Left lung (tissue), 10 donors: ENCODE measurements around the gene CA12. TPM values are rescaled to one million over a fixed set of nuclear protein-coding genes. Genes with fewer than 3 reads are reported as not detected.
"Not testable (repeated sequence)": the region's sequence is repeated elsewhere in the genome, so short reads cannot be mapped to it uniquely, and the experiment has no call there.

Source experiments
- ATAC-seq: fragments of 200-7000 bp; cut with Tn5 transposase; one replicate; pipeline ENCODE4 v1.9.1; 2020; ENCODE audit warnings: moderate library complexity
- DNase-seq, 4 donors: peaks; one replicate each; pipeline ENCODE4 v3.0.0-alpha.2; 2013 to 2020
- H3K27ac ChIP-seq, 2 donors: fragments of 200-600 bp; sonication (generic) in 1 of 2; one replicate each; pipeline versions ENCODE4 v1.5.0 to v1.8.0; 2020 to 2021
- H3K27me3 ChIP-seq, 2 donors: fragments of 200-600 bp; sonication (generic) in 1 of 2; one replicate each; pipeline versions ENCODE4 v1.5.0 to v1.8.0; 2020 to 2021
- H3K36me3 ChIP-seq, 2 donors: fragments of 200-600 bp; sonication (generic) in 1 of 2; one replicate each; pipeline versions ENCODE4 v1.5.0 to v1.8.0; 2020 to 2021
- H3K4me1 ChIP-seq, 2 donors: fragments of 200-600 bp; one replicate each; pipeline ENCODE4 v1.8.0; 2021
- H3K4me3 ChIP-seq, 2 donors: fragments of 200-600 bp; sonication (generic) in 1 of 2; one replicate each; pipeline versions ENCODE4 v1.5.0 to v1.8.0; 2020 to 2021; ENCODE audit warnings: mild to moderate bottlenecking in 1 of 2
- H3K9me3 ChIP-seq, 2 donors: fragments of 200-600 bp; sonication (generic) in 1 of 2; one replicate each; pipeline versions ENCODE4 v1.5.0 to v1.8.0; 2020 to 2021
- intact Hi-C, 2 donors: fragments of 100-400 bp; cut with DNase I; formaldehyde crosslinking; loops; one replicate each; pipeline versions ENCODE4 v1.11.2 to v1.14.2; 2022
- polyA plus RNA-seq, 6 donors: library from polyadenylated mRNA; unstranded; fragments of 120-200 nt; gene quantifications; one replicate each; pipeline ENCODE4 v1.2.1, GENCODE V29; 2013; ENCODE audit not compliant: insufficient read length in 6 of 6
- total RNA-seq, 2 donors: library from RNA; stranded (reverse); fragmentation: NEBNext Ultra II Directional; extraction: Animal tissue kit (Norgen Biotek cat#: 25700); gene quantifications; one replicate each; pipeline ENCODE4 v1.2.1, GENCODE V29; 2021
- TF ChIP-seq, protein P1 (sequence below), 2 donors: fragments of 200-600 bp; sonication (generic) in 1 of 2; IDR thresholded peaks; one replicate each; pipeline versions ENCODE4 v1.5.0 to v1.8.0; 2021; ENCODE audit warnings: antibody characterized with exemption in 2 of 2
- donor health status: DM: no; HTN: yes; CAD: no.
- donor health status: DM: no; HTN: no; CAD: no.

Gene CA12
- total and polyA plus RNA-seq, 8 donors: 1.6 to 20.5 (median 5.6) TPM

DNA sequence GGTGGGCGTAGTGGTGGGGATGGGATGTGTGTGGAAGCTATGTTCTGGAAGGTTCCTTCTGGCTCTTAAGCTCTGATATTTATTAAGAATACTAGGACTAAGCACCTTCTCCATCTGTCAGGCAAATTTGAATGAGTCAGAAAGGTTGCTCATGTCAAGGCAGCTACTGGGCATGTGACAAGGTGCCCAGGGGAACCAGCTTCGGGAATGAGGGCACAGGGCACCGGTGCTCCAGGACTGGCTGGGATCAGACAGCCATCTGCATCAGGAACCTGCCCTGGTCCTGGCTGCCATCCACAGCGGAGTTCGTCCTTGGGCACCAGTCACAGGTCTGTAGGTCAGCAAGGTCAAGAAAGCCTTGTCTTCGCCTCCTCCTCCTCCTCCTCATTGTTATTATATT is 32.5 kb downstream of the CA12 start:
- Histone ChIP-seq H3K4me3 (no peak overlapping the region), H3K9me3 (no peaks in the 10 kb centered on the region), H3K27ac (no peak overlapping the region), H3K4me1 (peaks cover 3 to 6% of the 10 kb centered on the region in 2 donors), H3K36me3 (no peaks in the 10 kb centered on the region), H3K27me3 (no peaks in the 10 kb centered on the region)
- ATAC-seq (no peak), DNase-seq (no peak)
- intact Hi-C loops: no loop called here
- TF ChIP-seq, protein P1, sequence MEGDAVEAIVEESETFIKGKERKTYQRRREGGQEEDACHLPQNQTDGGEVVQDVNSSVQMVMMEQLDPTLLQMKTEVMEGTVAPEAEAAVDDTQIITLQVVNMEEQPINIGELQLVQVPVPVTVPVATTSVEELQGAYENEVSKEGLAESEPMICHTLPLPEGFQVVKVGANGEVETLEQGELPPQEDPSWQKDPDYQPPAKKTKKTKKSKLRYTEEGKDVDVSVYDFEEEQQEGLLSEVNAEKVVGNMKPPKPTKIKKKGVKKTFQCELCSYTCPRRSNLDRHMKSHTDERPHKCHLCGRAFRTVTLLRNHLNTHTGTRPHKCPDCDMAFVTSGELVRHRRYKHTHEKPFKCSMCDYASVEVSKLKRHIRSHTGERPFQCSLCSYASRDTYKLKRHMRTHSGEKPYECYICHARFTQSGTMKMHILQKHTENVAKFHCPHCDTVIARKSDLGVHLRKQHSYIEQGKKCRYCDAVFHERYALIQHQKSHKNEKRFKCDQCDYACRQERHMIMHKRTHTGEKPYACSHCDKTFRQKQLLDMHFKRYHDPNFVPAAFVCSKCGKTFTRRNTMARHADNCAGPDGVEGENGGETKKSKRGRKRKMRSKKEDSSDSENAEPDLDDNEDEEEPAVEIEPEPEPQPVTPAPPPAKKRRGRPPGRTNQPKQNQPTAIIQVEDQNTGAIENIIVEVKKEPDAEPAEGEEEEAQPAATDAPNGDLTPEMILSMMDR (IDR thresholded peaks at IDR 0.05): no peak

DNA sequence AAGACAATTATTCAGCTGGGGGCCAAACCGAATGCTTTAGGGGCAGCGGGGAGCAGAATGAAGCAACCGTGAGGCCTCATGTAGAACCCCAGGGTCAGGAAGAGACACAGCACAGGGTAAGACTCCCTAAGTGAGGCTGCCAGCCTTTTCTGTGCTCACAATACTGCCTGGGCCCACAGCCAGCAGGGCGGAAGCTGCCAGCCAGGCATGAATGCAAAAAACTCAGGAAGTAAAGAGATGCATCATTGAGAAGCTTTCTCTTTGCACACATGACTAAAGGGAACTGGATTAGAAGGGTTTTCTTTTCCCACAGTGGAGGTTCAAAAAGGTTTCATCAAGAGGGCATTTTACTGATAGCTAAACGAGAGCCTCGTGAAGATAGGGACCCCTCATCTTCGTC is 33.3 kb downstream of the CA12 start:
- TF ChIP-seq, protein P1 (IDR thresholded peaks at IDR 0.05): no peak
- H3K27me3 ChIP-seq: no peaks in the 10 kb centered on the region
- DNase-seq (peak in 2 of 4 donors; percentile 51 to 55), ATAC-seq (peak; percentile 83)
- H3K9me3 ChIP-seq: no peaks in the 10 kb centered on the region
- peak overlapping the region in 1 of 2 donors; percentile 13 for H3K27ac ChIP-seq
- intact Hi-C loops: no loop called here
- no peaks in the 10 kb centered on the region for H3K36me3 ChIP-seq
- no peak overlapping the region for H3K4me3 ChIP-seq
- peaks cover 3 to 6% of the 10 kb centered on the region in 2 donors for H3K4me1 ChIP-seq

DNA sequence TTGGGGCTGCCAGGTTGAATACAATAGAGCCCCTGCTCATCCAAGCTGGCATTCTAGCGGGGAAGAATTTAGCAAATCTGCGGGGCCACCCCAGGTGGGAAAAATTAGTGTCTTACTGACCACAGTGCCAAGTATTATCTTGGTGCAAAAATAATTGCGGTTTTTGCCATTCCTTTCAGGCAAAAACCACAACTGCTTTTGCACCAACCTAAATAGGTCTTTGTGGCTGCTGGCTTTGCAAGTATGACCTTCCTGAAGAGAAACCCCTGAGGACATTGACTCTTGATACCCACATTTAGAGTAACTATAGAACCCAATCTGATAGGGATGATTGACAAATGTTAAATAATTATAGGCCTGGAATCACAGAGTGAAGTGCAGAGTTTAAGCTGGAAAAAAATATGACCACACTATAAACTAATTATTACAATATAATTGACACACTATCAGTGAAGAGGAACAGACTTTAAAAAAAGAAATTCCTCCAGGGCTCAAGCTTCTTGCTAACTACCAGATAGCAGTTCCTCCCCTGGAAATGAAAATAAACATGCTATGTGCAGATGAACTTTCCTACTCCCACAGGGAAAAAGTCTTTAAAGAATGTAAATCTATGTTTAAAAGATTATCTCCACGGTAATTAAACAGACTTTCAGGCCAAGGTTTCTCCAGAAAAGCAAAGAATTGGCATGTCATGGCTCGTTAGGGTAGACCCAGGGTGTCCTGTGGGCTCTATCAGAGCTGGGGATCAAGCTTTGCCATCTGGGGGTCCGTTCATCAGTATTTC is 34.4 kb downstream of the CA12 start:
- H3K27ac ChIP-seq: no peak overlapping the region
- H3K4me1 ChIP-seq: peaks cover 3 to 6% of the 10 kb centered on the region in 2 donors
- TF ChIP-seq, protein P1 (IDR thresholded peaks at IDR 0.05): no peak
- no peaks in the 10 kb centered on the region for H3K36me3 ChIP-seq
- H3K4me3 ChIP-seq: no peak overlapping the region
- intact Hi-C loops: no loop called here
- no peaks in the 10 kb centered on the region for H3K9me3 ChIP-seq
- DNase-seq: no peak
- H3K27me3 ChIP-seq: no peaks in the 10 kb centered on the region
- ATAC-seq: no peak

DNA sequence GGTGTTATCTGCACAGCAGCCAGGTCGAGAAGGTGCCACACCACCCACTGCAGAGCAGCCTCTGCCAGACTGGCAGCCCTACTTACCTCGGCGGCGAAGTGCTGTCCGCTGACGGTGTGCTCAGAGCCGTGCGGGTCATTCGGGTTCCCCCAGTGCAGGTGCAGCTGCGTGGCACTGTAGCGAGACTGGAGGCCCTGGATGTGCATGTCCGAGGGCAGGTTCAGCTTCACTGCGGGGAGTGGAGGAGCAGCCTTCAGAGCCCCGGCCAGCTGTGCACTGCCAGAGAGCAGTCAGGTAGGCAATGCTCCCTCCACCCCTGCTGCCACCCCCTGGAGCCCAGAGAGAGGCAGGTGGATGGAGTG is 36.3 kb downstream of the CA12 start:
- DNase-seq (no peak), ATAC-seq (no peak)
- no peaks in the 10 kb centered on the region for H3K27me3 ChIP-seq
- intact Hi-C loops: no loop called here
- H3K4me1 ChIP-seq: peaks cover 3 to 6% of the 10 kb centered on the region in 2 donors
- H3K36me3 ChIP-seq: no peaks in the 10 kb centered on the region
- no peak overlapping the region for H3K27ac ChIP-seq
- TF ChIP-seq, protein P1 (IDR thresholded peaks at IDR 0.05): no peak
- H3K9me3 ChIP-seq: no peaks in the 10 kb centered on the region
- H3K4me3 ChIP-seq: no peak overlapping the region

DNA sequence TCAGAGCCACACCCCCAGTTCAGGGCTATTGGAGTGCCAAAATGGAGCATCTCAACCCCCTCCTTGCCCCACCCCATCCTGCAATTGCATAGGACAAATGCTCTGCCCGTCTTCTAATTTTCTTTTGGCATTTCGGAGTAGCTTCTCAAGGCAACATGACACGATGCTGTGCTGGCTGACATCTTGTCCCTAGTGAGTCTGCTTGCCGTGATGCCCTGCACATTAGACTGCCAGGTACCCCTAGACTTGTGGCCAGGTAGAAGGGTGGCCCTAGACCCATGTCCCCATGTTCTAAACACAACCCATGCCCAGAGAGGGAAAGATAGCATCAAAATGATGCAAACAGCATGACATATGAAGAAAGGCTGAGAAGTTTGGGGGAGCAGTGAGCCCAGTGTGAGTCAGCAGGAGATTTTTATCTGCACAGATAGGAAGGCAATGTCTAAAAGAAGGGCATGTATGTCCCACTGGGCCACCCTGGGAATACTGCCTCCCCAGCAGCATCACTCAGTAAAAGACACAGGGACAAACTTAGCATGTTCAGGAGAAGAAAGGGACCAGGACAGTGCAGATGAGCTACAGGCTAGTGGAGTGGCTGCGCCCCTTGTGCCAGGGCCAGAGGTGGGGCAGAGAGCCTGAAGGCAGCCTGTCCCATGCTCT is 36.8 kb downstream of the CA12 start:
- H3K4me1 ChIP-seq: peaks cover 3 to 6% of the 10 kb centered on the region in 2 donors
- no peaks in the 10 kb centered on the region for H3K9me3 ChIP-seq
- DNase-seq: no peak
- no peaks in the 10 kb centered on the region for H3K27me3 ChIP-seq
- intact Hi-C loops: no loop called here
- TF ChIP-seq, protein P1 (IDR thresholded peaks at IDR 0.05): no peak
- H3K27ac ChIP-seq: no peak overlapping the region
- no peaks in the 10 kb centered on the region for H3K36me3 ChIP-seq
- no peak for ATAC-seq
- H3K4me3 ChIP-seq: no peak overlapping the region

DNA sequence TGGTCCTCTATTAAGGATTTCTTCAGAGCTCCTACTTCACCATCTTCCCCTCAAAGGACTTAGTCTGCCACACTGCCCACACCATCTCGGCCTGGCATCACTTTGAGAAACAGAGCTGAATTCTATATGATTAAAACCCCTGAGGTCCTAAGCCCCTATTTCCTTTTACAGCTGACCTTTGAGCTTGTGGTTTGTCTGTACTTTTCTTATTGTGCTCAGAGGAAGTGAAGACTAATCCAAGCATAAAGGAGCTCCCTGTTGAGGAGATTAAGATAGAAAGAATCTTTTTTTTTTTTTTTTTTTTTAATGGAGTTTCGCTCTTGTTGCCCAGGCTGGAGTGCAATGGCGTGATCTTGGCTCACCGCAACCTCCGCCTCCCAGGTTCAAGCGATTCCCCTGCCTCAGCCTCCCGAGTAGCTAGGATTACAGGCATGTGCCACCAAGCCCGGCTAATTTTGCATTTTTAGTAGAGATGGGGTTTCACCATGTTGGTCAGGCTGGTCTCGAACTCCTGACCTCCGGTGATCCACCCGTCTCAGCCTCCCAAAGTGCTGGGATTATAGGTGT is 38.6 kb downstream of the CA12 start:
- intact Hi-C loops, ATAC-seq, H3K4me1 ChIP-seq, H3K36me3 ChIP-seq, H3K27ac ChIP-seq, H3K27me3 ChIP-seq, H3K9me3 ChIP-seq, DNase-seq, H3K4me3 ChIP-seq: not testable (repeated sequence)
